ENCODE measurements around the gene RASGRP1.

- no peak for TF ChIP-seq POLR2A (IDR thresholded peaks at IDR 0.05; ENCODE audit: low read length)
- TF ChIP-seq GATA1 (IDR thresholded peaks at IDR 0.05; ENCODE audit: low read depth, low read length): no peak
Observed at GRCh38 chr15:38611228-38611627, 46.6 kb upstream of the RASGRP1 start.

All from erythroblast (primary cell).